ENCODE results near the gene BRIX1.

- TF ChIP-seq, protein P1, sequence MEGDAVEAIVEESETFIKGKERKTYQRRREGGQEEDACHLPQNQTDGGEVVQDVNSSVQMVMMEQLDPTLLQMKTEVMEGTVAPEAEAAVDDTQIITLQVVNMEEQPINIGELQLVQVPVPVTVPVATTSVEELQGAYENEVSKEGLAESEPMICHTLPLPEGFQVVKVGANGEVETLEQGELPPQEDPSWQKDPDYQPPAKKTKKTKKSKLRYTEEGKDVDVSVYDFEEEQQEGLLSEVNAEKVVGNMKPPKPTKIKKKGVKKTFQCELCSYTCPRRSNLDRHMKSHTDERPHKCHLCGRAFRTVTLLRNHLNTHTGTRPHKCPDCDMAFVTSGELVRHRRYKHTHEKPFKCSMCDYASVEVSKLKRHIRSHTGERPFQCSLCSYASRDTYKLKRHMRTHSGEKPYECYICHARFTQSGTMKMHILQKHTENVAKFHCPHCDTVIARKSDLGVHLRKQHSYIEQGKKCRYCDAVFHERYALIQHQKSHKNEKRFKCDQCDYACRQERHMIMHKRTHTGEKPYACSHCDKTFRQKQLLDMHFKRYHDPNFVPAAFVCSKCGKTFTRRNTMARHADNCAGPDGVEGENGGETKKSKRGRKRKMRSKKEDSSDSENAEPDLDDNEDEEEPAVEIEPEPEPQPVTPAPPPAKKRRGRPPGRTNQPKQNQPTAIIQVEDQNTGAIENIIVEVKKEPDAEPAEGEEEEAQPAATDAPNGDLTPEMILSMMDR (IDR thresholded peaks at IDR 0.05; ENCODE audit: low read depth, low read length), result no peak
- TF ChIP-seq EZH2phosphoT487 (IDR thresholded peaks at IDR 0.05; ENCODE audit: low read depth), result no peak
Observed at GRCh38 chr5:34876275-34876674, 39.2 kb upstream of the BRIX1 start.
